ENCODE results near the gene COTL1. TPM values are rescaled to one million over a fixed set of nuclear protein-coding genes. Genes with fewer than 3 reads are reported as not detected.

COTL1 gene
- total and polyA plus RNA-seq, 9 of the 15 experiments (the other 6 are each of a cell fraction or from before 2014, with no cell fraction given): 27.7 to 185 (median 72.5) TPM

GRCh38 chr16:84585886-84586285 lies 32.0 kb downstream of the COTL1 start (continued):
- TF ChIP-seq TOE1 (IDR thresholded peaks at IDR 0.05; ENCODE audit: borderline replicate concordance): peak; percentile 90
- TF ChIP-seq TOE1 (CRISPR knock-in tag; IDR thresholded peaks at IDR 0.05; ENCODE audit: borderline replicate concordance, low read depth): no peak
- TF ChIP-seq C11orf30 (IDR thresholded peaks at IDR 0.05; ENCODE audit: low read depth): no peak
- no peak for TF ChIP-seq HDAC2 (IDR thresholded peaks at IDR 0.05)
- no peak for TF ChIP-seq TCF7 (IDR thresholded peaks at IDR 0.05; ENCODE audit: borderline replicate concordance)
- TF ChIP-seq REST (IDR thresholded peaks at IDR 0.05; ENCODE audit: borderline replicate concordance): peak; percentile 61
- no peak for TF ChIP-seq REST (CRISPR knock-in tag; IDR thresholded peaks at IDR 0.05; ENCODE audit: low read depth)
- TF ChIP-seq MEIS2 (IDR thresholded peaks at IDR 0.05; ENCODE audit: partially characterized antibody): peak; percentile 70
- TF ChIP-seq CBFA2T2 (conservative IDR thresholded peaks at IDR 0.05): peak; percentile 65
- TF ChIP-seq SMAD2 (IDR thresholded peaks at IDR 0.05; ENCODE audit: low read depth, low read length): no peak
- TF ChIP-seq ZNF224 (CRISPR knock-in tag; IDR thresholded peaks at IDR 0.05): no peak
- no peak for TF ChIP-seq PHF21A (IDR thresholded peaks at IDR 0.05; ENCODE audit: borderline replicate concordance, low read depth)
- no peak for TF ChIP-seq MBD2 (IDR thresholded peaks at IDR 0.05; ENCODE audit: borderline replicate concordance, low read depth)
- no peak for TF ChIP-seq ZNF444 (CRISPR knock-in tag; IDR thresholded peaks at IDR 0.05)
- no peak for TF ChIP-seq ZNF57 (CRISPR knock-in tag; IDR thresholded peaks at IDR 0.05)
- no peak for TF ChIP-seq ZNF23 (CRISPR knock-in tag; IDR thresholded peaks at IDR 0.05)
- TF ChIP-seq SRSF7 (optimal IDR thresholded peaks at IDR 0.05; ENCODE audit: low read depth, low read length): no peak
- TF ChIP-seq ZNF584 (CRISPR knock-in tag; IDR thresholded peaks at IDR 0.05; ENCODE audit: low read depth): no peak
- no peak for TF ChIP-seq HBP1 (CRISPR knock-in tag; IDR thresholded peaks at IDR 0.05)
- TF ChIP-seq MEF2D (tag; conservative IDR thresholded peaks at IDR 0.05; ENCODE audit: low read depth): no peak
- no peak for TF ChIP-seq SMARCE1 (IDR thresholded peaks at IDR 0.05)
- no peak for TF ChIP-seq ZNF668 (CRISPR knock-in tag; IDR thresholded peaks at IDR 0.05)
- no peak for TF ChIP-seq LCOR (CRISPR knock-in tag; IDR thresholded peaks at IDR 0.05)
- peak; percentile 65 for TF ChIP-seq FOS (IDR thresholded peaks at IDR 0.05; ENCODE audit: extremely low read depth, insufficient read length)

Measured in K562 (cell line).